ENCODE measurements around the gene PCCB.

DNA sequence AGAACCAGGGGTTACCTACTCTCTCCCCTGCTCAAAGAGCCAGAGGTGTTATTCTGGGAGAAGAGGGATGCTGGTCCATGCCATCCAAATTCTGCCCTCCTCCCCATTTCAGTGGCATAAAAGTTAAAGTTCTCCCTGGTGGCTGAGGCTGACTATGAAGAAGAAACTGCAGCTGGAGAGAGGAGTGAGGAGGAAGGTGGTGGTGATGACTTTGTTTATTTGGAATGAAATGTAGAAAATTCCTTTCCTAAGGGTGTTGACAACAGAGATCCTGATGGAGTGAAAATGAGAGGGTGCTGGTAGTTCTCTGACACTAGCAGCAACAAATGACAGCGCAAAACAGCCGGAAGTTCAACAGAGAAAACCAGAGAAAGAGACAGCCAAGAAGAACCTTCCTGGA lies 100.4 kb downstream of the PCCB start:
- TF ChIP-seq BRCA1 (IDR thresholded peaks at IDR 0.05; ENCODE audit: low read depth, low read length) (no peak), EZH2 (IDR thresholded peaks at IDR 0.05; ENCODE audit: low read depth, low read length, severe bottlenecking) (no peak), EP300 (IDR thresholded peaks at IDR 0.05; ENCODE audit: borderline replicate concordance in 1 of 2, low read depth in 2 of 2, low read length in 2 of 2) (no peak), RAD21 (IDR thresholded peaks at IDR 0.05 in 1 of 2, conservative IDR thresholded peaks at IDR 0.05 in 1 of 2; ENCODE audit: low read depth in 2 of 2, low read length in 2 of 2) (no peak), CREB1 (IDR thresholded peaks at IDR 0.05) (no peak), MAFK (IDR thresholded peaks at IDR 0.05; ENCODE audit: low read depth, low read length) (no peak), JUN (IDR thresholded peaks at IDR 0.05; ENCODE audit: low read depth, low read length) (no peak)
- TF ChIP-seq, protein P1, sequence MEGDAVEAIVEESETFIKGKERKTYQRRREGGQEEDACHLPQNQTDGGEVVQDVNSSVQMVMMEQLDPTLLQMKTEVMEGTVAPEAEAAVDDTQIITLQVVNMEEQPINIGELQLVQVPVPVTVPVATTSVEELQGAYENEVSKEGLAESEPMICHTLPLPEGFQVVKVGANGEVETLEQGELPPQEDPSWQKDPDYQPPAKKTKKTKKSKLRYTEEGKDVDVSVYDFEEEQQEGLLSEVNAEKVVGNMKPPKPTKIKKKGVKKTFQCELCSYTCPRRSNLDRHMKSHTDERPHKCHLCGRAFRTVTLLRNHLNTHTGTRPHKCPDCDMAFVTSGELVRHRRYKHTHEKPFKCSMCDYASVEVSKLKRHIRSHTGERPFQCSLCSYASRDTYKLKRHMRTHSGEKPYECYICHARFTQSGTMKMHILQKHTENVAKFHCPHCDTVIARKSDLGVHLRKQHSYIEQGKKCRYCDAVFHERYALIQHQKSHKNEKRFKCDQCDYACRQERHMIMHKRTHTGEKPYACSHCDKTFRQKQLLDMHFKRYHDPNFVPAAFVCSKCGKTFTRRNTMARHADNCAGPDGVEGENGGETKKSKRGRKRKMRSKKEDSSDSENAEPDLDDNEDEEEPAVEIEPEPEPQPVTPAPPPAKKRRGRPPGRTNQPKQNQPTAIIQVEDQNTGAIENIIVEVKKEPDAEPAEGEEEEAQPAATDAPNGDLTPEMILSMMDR (IDR thresholded peaks at IDR 0.05; ENCODE audit: control extremely low read depth in 1 of 3, insufficient read depth in 1 of 3, low read depth in 1 of 3, low read length in 3 of 3): no peak
